B cell (primary cell): ENCODE data around the gene ZNF410. TPM values are rescaled to one million over a fixed set of nuclear protein-coding genes. Genes with fewer than 3 reads are reported as not detected.

Experiments used
- ATAC-seq: fragments of 200-7000 bp; cut with Tn5 transposase; one replicate; pipeline ENCODE4 v1.10.0; 2021; ENCODE audit warnings: low read depth, mild to moderate bottlenecking, moderate number of reproducible peaks, moderate library complexity
- CTCF ChIA-PET: fragments of 350-600 bp; sonication (Branson Sonifier 250); formaldehyde crosslinking; loops from one replicate; lab custom pipeline; 2021; ENCODE audit warnings: antibody characterized with exemption, inconsistent platforms; lab: Charles Lee
- POLR2A ChIA-PET: fragments of 350-600 bp; sonication (Branson Sonifier 250); formaldehyde crosslinking; loops from one replicate; lab custom pipeline; 2021; ENCODE audit warnings: antibody characterized with exemption; lab: Charles Lee
- DNase-seq: peaks from one replicate; pipeline ENCODE4 v3.0.0; 2013
- H2AFZ ChIP-seq: 2 replicates; pipeline ENCODE4 v1.6.1; 2012; ENCODE audit warnings: mild to moderate bottlenecking, low read depth, low read length; ENCODE audit not compliant: insufficient read depth, poor library complexity, severe bottlenecking
- H3K27ac ChIP-seq, 2 donors: 1 replicate in 1 of 2; 2 replicates in 1 of 2; pipeline ENCODE4 v1.5.1; 2012 to 2013; ENCODE audit warnings: low read length in 2 of 2, mild to moderate bottlenecking in 2 of 2, moderate library complexity in 1 of 2
- H3K27me3 ChIP-seq, 4 experiments: fragments of 200-600 bp in 1 of 4; sonication (generic) in 1 of 4; replicated peaks in 1 of 4; 1 replicate in 2 of 4; 2 replicates in 2 of 4; pipeline versions ENCODE4 v1.6.1 to v1.7.0; 2013 to 2016; ENCODE audit warnings: low read length in 3 of 4, mild to moderate bottlenecking in 2 of 4, mixed read lengths in 1 of 4, moderate library complexity in 1 of 4; ENCODE audit not compliant: insufficient read depth in 4 of 4, control insufficient read depth in 3 of 4; ENCODE audit errors: control extremely low read depth in 1 of 4
- H3K36me3 ChIP-seq, 2 experiments: replicated peaks in 1 of 2; 1 replicate in 1 of 2; 2 replicates in 1 of 2; pipeline versions ENCODE4 v1.6.1 to v1.7.1; 2013; ENCODE audit warnings: low read length in 1 of 2; ENCODE audit not compliant: insufficient read depth in 2 of 2, control insufficient read depth in 1 of 2; ENCODE audit errors: control extremely low read depth in 1 of 2, extremely low read depth in 1 of 2
- H3K4me1 ChIP-seq, 2 donors: fragments of 200-600 bp in 1 of 2; sonication (generic) in 1 of 2; 1 replicate in 1 of 2; 2 replicates in 1 of 2; pipeline versions ENCODE4 v1.5.1 to v1.6.1; 2013 to 2017; ENCODE audit warnings: low read length in 2 of 2; ENCODE audit not compliant: control insufficient read depth in 2 of 2, insufficient read depth in 2 of 2
- H3K4me2 ChIP-seq: replicated peaks from 2 replicates; pipeline ENCODE3; 2012; ENCODE audit warnings: mild to moderate bottlenecking, low read depth, low read length; ENCODE audit not compliant: poor library complexity, severe bottlenecking
- H3K4me3 ChIP-seq, 5 experiments: fragments of 200-600 bp in 1 of 5; sonication (generic) in 1 of 5; 1 replicate in 3 of 5; 2 replicates in 2 of 5; pipeline versions ENCODE4 v1.5.1 to v1.7.0; 2011 to 2016; ENCODE audit warnings: low read length in 4 of 5, mild to moderate bottlenecking in 4 of 5, low read depth in 2 of 5, control low read depth in 1 of 5, moderate library complexity in 1 of 5; ENCODE audit not compliant: insufficient read depth in 1 of 5; ENCODE audit errors: control extremely low read depth in 1 of 5, extremely low read depth in 1 of 5
- H3K79me2 ChIP-seq: fragments of 200-600 bp; sonication (generic); one replicate; pipeline ENCODE4 v1.6.0; 2016; ENCODE audit warnings: low read length; ENCODE audit not compliant: control insufficient read depth, insufficient read depth
- H3K9ac ChIP-seq: fragments of 200-600 bp; sonication (generic); 2 replicates; pipeline ENCODE4 v1.6.1; 2017; ENCODE audit warnings: mild to moderate bottlenecking, low read length, moderate library complexity
- H3K9me3 ChIP-seq, 3 donors: one replicate each; pipeline versions ENCODE4 v1.6.1 to v1.7.1; 2013; ENCODE audit warnings: low read length in 2 of 3; ENCODE audit not compliant: control insufficient read depth in 2 of 3, insufficient read depth in 1 of 3; ENCODE audit errors: control extremely low read depth in 1 of 3
- H4K20me1 ChIP-seq: 2 replicates; pipeline ENCODE4 v1.6.0; 2012; ENCODE audit warnings: mild to moderate bottlenecking, low read length; ENCODE audit not compliant: insufficient read depth, control insufficient read depth, poor library complexity, severe bottlenecking
- H3K27ac Mint-ChIP-seq: one replicate; pipeline ENCODE4 v1.8.0; 2021; ENCODE audit warnings: mixed read lengths
- H3K27me3 Mint-ChIP-seq: one replicate; pipeline ENCODE4 v1.8.0; 2021; ENCODE audit warnings: mixed read lengths
- H3K4me1 Mint-ChIP-seq: one replicate; pipeline ENCODE4 v1.8.0; 2021; ENCODE audit warnings: mixed read lengths
- H3K4me3 Mint-ChIP-seq: one replicate; pipeline ENCODE4 v1.8.0; 2021; ENCODE audit warnings: mixed read lengths
- H3K9me3 Mint-ChIP-seq: one replicate; pipeline ENCODE4 v1.8.0; 2022; ENCODE audit warnings: mixed read lengths; ENCODE audit not compliant: insufficient read depth
- EZH2 ChIP-seq: IDR thresholded peaks from 2 replicates; pipeline ENCODE4 v1.6.1; 2012; ENCODE audit warnings: borderline replicate concordance, low read depth, mild to moderate bottlenecking, moderate library complexity, low read length; ENCODE audit not compliant: insufficient read depth, poor library complexity, severe bottlenecking
- WGBS: methylation state at CpG from one replicate; pipeline ENCODE4 v1.1.5; 2013; ENCODE audit warnings: missing lambda C conversion rate; ENCODE audit not compliant: insufficient coverage; 5-methylcytosine and 5-hydroxymethylcytosine counted together
- intact Hi-C: fragments of 100-400 bp; cut with micrococcal nuclease; formaldehyde crosslinking; loops from one replicate; pipeline ENCODE4 v1.10.0; 2022
- polyA plus RNA-seq: library from polyadenylated mRNA; depleted of rRNA; stranded (reverse); fragments of >200 nt; gene quantifications from 2 replicates; pipeline ENCODE4 v1.2.3, GENCODE V29; 2012
- total RNA-seq, 2 donors: library from RNA; stranded (reverse); fragments of 120-200 nt in 1 of 2; gene quantifications; 1 replicate in 1 of 2; 2 replicates in 1 of 2; pipeline versions ENCODE4 v1.2.3 to v1.2.4, GENCODE V29; 2013 to 2022
- TF ChIP-seq, protein P1 (sequence below): fragments of 200-600 bp; IDR thresholded peaks from one replicate; pipeline ENCODE4 v1.8.0; 2022; ENCODE audit warnings: antibody characterized with exemption, mild to moderate bottlenecking

ZNF410 gene
- total and polyA plus RNA-seq, 2 donors (not counting 1 experiment from before 2014, with no cell fraction given) = 18.9 to 69.0 TPM

- 97% methylated on average over 12 of the region's 12 CpGs for WGBS
- Histone ChIP-seq H2AFZ (no peak overlapping the region), H3K79me2 (no peaks in the 10 kb centered on the region), H3K9me3 (no peaks in the 10 kb centered on the region), H3K4me1 (no peaks in the 10 kb centered on the region), H3K4me2 (no peak overlapping the region), H3K27ac (no peak overlapping the region), H3K9ac (no peak overlapping the region), H3K36me3 (peaks cover 0 to 60% of the 10 kb centered on the region in 2 experiments), H3K4me3 (no peak overlapping the region), H3K27me3 (no peaks in the 10 kb centered on the region), H4K20me1 (no peaks in the 10 kb centered on the region)
- H3K4me1 Mint-ChIP-seq = no peaks in the 10 kb centered on the region
- no peak for TF ChIP-seq EZH2
- TF ChIP-seq, protein P1, sequence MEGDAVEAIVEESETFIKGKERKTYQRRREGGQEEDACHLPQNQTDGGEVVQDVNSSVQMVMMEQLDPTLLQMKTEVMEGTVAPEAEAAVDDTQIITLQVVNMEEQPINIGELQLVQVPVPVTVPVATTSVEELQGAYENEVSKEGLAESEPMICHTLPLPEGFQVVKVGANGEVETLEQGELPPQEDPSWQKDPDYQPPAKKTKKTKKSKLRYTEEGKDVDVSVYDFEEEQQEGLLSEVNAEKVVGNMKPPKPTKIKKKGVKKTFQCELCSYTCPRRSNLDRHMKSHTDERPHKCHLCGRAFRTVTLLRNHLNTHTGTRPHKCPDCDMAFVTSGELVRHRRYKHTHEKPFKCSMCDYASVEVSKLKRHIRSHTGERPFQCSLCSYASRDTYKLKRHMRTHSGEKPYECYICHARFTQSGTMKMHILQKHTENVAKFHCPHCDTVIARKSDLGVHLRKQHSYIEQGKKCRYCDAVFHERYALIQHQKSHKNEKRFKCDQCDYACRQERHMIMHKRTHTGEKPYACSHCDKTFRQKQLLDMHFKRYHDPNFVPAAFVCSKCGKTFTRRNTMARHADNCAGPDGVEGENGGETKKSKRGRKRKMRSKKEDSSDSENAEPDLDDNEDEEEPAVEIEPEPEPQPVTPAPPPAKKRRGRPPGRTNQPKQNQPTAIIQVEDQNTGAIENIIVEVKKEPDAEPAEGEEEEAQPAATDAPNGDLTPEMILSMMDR = no peak
- no peak overlapping the region for H3K4me3 Mint-ChIP-seq
- ATAC-seq (no peak), DNase-seq (no peak)
- H3K27ac Mint-ChIP-seq = no peak overlapping the region
- POLR2A ChIA-PET = no interaction called here
- no peaks in the 10 kb centered on the region for H3K27me3 Mint-ChIP-seq
- H3K9me3 Mint-ChIP-seq = no peaks in the 10 kb centered on the region
- CTCF ChIA-PET = no interaction called here
- intact Hi-C loops = no loop called here
Measured at GRCh38 chr14:73961192-73961591, 74.5 kb downstream of the ZNF410 start.

DNA sequence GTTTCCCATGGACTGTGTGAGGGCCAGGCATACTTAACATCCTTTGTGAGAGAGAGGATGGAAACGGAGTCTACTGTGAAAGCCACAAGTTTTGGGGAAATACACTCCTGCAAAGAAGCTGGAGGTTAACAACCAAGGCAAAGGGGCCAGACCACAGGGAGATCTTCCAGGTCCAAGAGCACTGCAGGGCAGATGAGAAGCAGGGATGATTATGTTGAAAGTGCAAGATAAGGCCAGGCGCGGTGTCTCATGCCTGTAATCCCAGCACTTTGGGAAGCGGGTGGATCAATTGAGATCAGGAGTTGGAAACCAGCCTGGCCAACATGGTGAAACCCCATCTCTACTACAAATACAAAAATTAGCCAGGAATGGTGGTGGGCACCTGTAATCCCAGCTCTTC, 78.6 kb downstream of the ZNF410 start:
- intact Hi-C loops = no loop called here
- DNase-seq (no peak), ATAC-seq (no peak)
- Mint-ChIP-seq H3K9me3 (no peaks in the 10 kb centered on the region), H3K27ac (no peak overlapping the region), H3K4me3 (no peak overlapping the region), H3K4me1 (no peaks in the 10 kb centered on the region), H3K27me3 (no peaks in the 10 kb centered on the region)
- Histone ChIP-seq H2AFZ (no peak overlapping the region), H3K36me3 (peaks cover 2 to 42% of the 10 kb centered on the region in 2 experiments), H3K4me1 (no peaks in the 10 kb centered on the region), H3K9ac (no peak overlapping the region), H3K27ac (no peak overlapping the region), H4K20me1 (no peaks in the 10 kb centered on the region), H3K79me2 (no peaks in the 10 kb centered on the region), H3K9me3 (no peaks in the 10 kb centered on the region), H3K4me3 (no peak overlapping the region), H3K27me3 (no peaks in the 10 kb centered on the region), H3K4me2 (no peak overlapping the region)
- WGBS = 92% methylated on average over 1 of the region's 4 CpGs
- POLR2A ChIA-PET = no interaction called here
- TF ChIP-seq EZH2 = no peak
- TF ChIP-seq, protein P1 = no peak
- CTCF ChIA-PET = interaction anchor here (0.6 kb wide), 1 partner anchor 930 kb away, joined by 3 read pairs; no protein-coding TSS in a partner anchor
